Right lobe of liver (tissue), 6 donors: Measurements from ENCODE around the gene PRSS2. TPM values are rescaled to one million over a fixed set of nuclear protein-coding genes. Genes with fewer than 3 reads are reported as not detected.
A peak's percentile ranks its signal among the peaks of the same experiment; 100 is the strongest.

ENCODE experiments used
- ATAC-seq, 4 donors: fragments of 200-7000 bp; cut with Tn5 transposase; one replicate each; pipeline ENCODE4 v1.9.1; 2020; ENCODE audit warnings: mild to moderate bottlenecking in 4 of 4, moderate library complexity in 4 of 4
- DNase-seq, 3 donors: peaks; one replicate each; pipeline ENCODE4 v3.0.0-alpha.2; 2020
- H3K27ac ChIP-seq, 3 donors: fragments of 200-600 bp; one replicate each; pipeline ENCODE4 v1.8.0; 2022
- H3K27me3 ChIP-seq, 2 donors: fragments of 200-600 bp; one replicate each; pipeline ENCODE4 v1.8.0; 2022
- H3K36me3 ChIP-seq, 4 donors: fragments of 200-600 bp; sonication (generic) in 1 of 4; one replicate each; pipeline versions ENCODE4 v1.5.1 to v1.8.0; 2017 to 2022; ENCODE audit warnings: control low read depth in 1 of 4
- H3K4me1 ChIP-seq, 4 donors: fragments of 200-600 bp; sonication (generic) in 1 of 4; one replicate each; pipeline versions ENCODE4 v1.5.1 to v1.8.0; 2017 to 2022; ENCODE audit warnings: control low read depth in 1 of 4
- H3K4me3 ChIP-seq, 3 donors: fragments of 200-600 bp; one replicate each; pipeline ENCODE4 v1.8.0; 2022
- H3K9me3 ChIP-seq, 4 donors: fragments of 200-600 bp; sonication (generic) in 1 of 4; one replicate each; pipeline versions ENCODE4 v1.5.1 to v1.8.0; 2017 to 2022; ENCODE audit warnings: control low read depth in 1 of 4
- CTCF ChIP-seq, 4 donors: fragments of 200-600 bp in 3 of 4; fragments of 450-650 bp in 1 of 4; IDR thresholded peaks; one replicate each; pipeline versions ENCODE4 v1.5.1 to v1.8.0; 2016 to 2022; ENCODE audit warnings: antibody characterized with exemption in 4 of 4, mild to moderate bottlenecking in 2 of 4
- POLR2A ChIP-seq: fragments of 450-650 bp; IDR thresholded peaks from one replicate; pipeline ENCODE4 v1.6.1; 2017; ENCODE audit warnings: antibody characterized with exemption, mild to moderate bottlenecking
- WGBS: methylation state at CpG from one replicate; pipeline ENCODE4 v1.1.6; 2018; ENCODE audit warnings: low coverage, low lambda C conversion rate; ENCODE audit not compliant: insufficient coverage; ENCODE audit errors: missing lambda C conversion rate; 5-methylcytosine and 5-hydroxymethylcytosine counted together
- intact Hi-C, 2 donors: fragments of 100-400 bp; cut with DNase I; formaldehyde crosslinking; loops; one replicate each; pipeline versions ENCODE4 v1.11.2 to v1.14.1; 2022
- total RNA-seq, 6 experiments: library from RNA; depleted of rRNA in 2 of 6; stranded (reverse); fragments of >200 nt in 2 of 6; fragmentation: NEBNext Ultra II Directional in 3 of 6; extraction: Animal tissue kit (Norgen Biotek cat#: 25700) in 3 of 6; gene quantifications; one replicate each; pipeline versions ENCODE4 v1.1.0 to v1.2.4, GENCODE V29; 2016 to 2023
- donor health status: DM: no; HTN: yes; CAD: no.
- donor health status: DM: no; HTN: no; CAD: no.
- donor health status: DM: no; HTN: no; CAD: no.
- donor health status: DM: no; HTN: yes; CAD: no.
- donor health status: DM: no; HTN: yes; CAD: no.

Gene PRSS2
- total RNA-seq, 6 experiments from 2014 or later, result 0.26 TPM; not detected in 5

- intact Hi-C loops, result no loop called here
- Histone ChIP-seq H3K4me3 (no peak overlapping the region), H3K36me3 (no peaks in the 10 kb centered on the region), H3K4me1 (no peaks in the 10 kb centered on the region), H3K9me3 (no peaks in the 10 kb centered on the region), H3K27ac (no peak overlapping the region), H3K27me3 (no peaks in the 10 kb centered on the region)
- peak in 1 of 4 donors; percentile 18 for ATAC-seq
- TF ChIP-seq POLR2A (no peak), CTCF (IDR thresholded peaks at IDR 0.05) (no peak)
- 13% methylated on average over 3 of the region's 7 CpGs for WGBS
- no peak for DNase-seq
These were observed 41.9 kb downstream of the PRSS2 start for GRCh38 chr7:142812437-142813215.

GRCh38 chr7:142813226-142813625 lies 42.5 kb downstream of the PRSS2 start:
- whole genome bisulfite sequencing, result 0% methylated on average over 1 of the region's 2 CpGs

GRCh38 chr7:142813699-142814098 lies 42.9 kb downstream of the PRSS2 start:
- Histone ChIP-seq H3K27ac (no peak overlapping the region), H3K9me3 (no peaks in the 10 kb centered on the region), H3K36me3 (no peaks in the 10 kb centered on the region), H3K4me1 (no peaks in the 10 kb centered on the region), H3K4me3 (no peak overlapping the region), H3K27me3 (no peaks in the 10 kb centered on the region)
- 29% methylated on average over 1 of the region's 1 CpG for WGBS
- TF ChIP-seq POLR2A (no peak), CTCF (IDR thresholded peaks at IDR 0.05) (no peak)
- intact Hi-C loops, result no loop called here
- ATAC-seq (no peak), DNase-seq (no peak)

More at GRCh38 chr7:142813226-142813625, 42.5 kb downstream of the PRSS2 start:
- TF ChIP-seq CTCF (IDR thresholded peaks at IDR 0.05), result no peak
- no peak for TF ChIP-seq POLR2A
- no peak for DNase-seq
- H3K27ac ChIP-seq, result no peak overlapping the region
- no peaks in the 10 kb centered on the region for H3K27me3 ChIP-seq
- H3K9me3 ChIP-seq, result no peaks in the 10 kb centered on the region
- H3K4me1 ChIP-seq, result no peaks in the 10 kb centered on the region
- intact Hi-C loops, result no loop called here
- no peaks in the 10 kb centered on the region for H3K36me3 ChIP-seq
- H3K4me3 ChIP-seq, result no peak overlapping the region
- peak in 1 of 4 donors; percentile 49 for ATAC-seq

GRCh38 chr7:142814451-142814850 lies 43.7 kb downstream of the PRSS2 start:
- ATAC-seq, result no peak
- Histone ChIP-seq H3K27ac (no peak overlapping the region), H3K4me1 (no peaks in the 10 kb centered on the region), H3K4me3 (no peak overlapping the region), H3K36me3 (no peaks in the 10 kb centered on the region), H3K9me3 (no peaks in the 10 kb centered on the region), H3K27me3 (no peaks in the 10 kb centered on the region)
- intact Hi-C loops, result no loop called here
- WGBS, result 55% methylated on average over 2 of the region's 2 CpGs
- no peak for DNase-seq
- TF ChIP-seq POLR2A, result no peak
- TF ChIP-seq CTCF (IDR thresholded peaks at IDR 0.05), result no peak
